Non-pigmented ciliary epithelial cell (primary cell): Measurements from ENCODE around the gene LHFPL2.

Experiments used
- DNase-seq: peaks from one replicate; pipeline ENCODE4 v3.0.0-alpha.2; 2010; ENCODE audit warnings: low read depth

Gene LHFPL2

GRCh38 chr5:78500871-78501270 is 147.7 kb downstream of the LHFPL2 start:
- DNase-seq: no peak

- DNase-seq: no peak
These were observed 148.5 kb downstream of the LHFPL2 start for GRCh38 chr5:78500028-78500427.

GRCh38 chr5:78499485-78499884 is 149.1 kb downstream of the LHFPL2 start:
- DNase-seq: no peak

GRCh38 chr5:78497573-78498533 is 150.7 kb downstream of the LHFPL2 start:
- DNase-seq: no peak

- no peak for DNase-seq
These were observed 152.2 kb downstream of the LHFPL2 start for GRCh38 chr5:78496373-78496772.

- DNase-seq: no peak
These were observed 152.8 kb downstream of the LHFPL2 start for GRCh38 chr5:78495800-78496199.

- DNase-seq: no peak
These were observed 155.9 kb downstream of the LHFPL2 start for GRCh38 chr5:78492650-78493049.

- DNase-seq: no peak
These were observed 156.3 kb downstream of the LHFPL2 start for GRCh38 chr5:78492224-78492623.

- no peak for DNase-seq
These were observed 157.7 kb downstream of the LHFPL2 start for GRCh38 chr5:78490709-78491485.

- DNase-seq: no peak
These were observed 160.7 kb downstream of the LHFPL2 start for GRCh38 chr5:78487846-78488245.

GRCh38 chr5:78486218-78486617 is 162.4 kb downstream of the LHFPL2 start:
- no peak for DNase-seq

GRCh38 chr5:78483809-78484521 is 164.6 kb downstream of the LHFPL2 start:
- peak; percentile 35 for DNase-seq

- DNase-seq: no peak
These were observed 165.6 kb downstream of the LHFPL2 start for GRCh38 chr5:78482948-78483347.

- no peak for DNase-seq
These were observed 171.8 kb downstream of the LHFPL2 start for GRCh38 chr5:78476795-78477194.

GRCh38 chr5:78475370-78475769 is 173.2 kb downstream of the LHFPL2 start:
- no peak for DNase-seq

GRCh38 chr5:78473751-78474150 is 174.8 kb downstream of the LHFPL2 start:
- no peak for DNase-seq

GRCh38 chr5:78472469-78473106 is 176.0 kb downstream of the LHFPL2 start:
- no peak for DNase-seq

- DNase-seq: no peak
These were observed 176.7 kb downstream of the LHFPL2 start for GRCh38 chr5:78471896-78472295.

- DNase-seq: peak; percentile 31
These were observed 180.7 kb downstream of the LHFPL2 start for GRCh38 chr5:78467752-78468357.

- DNase-seq: no peak
These were observed 181.4 kb downstream of the LHFPL2 start for GRCh38 chr5:78467140-78467539.

GRCh38 chr5:78458843-78459242 is 189.7 kb downstream of the LHFPL2 start:
- DNase-seq: no peak
